KMS-11 (cell line): ENCODE results near the gene LRP10.

Source experiments
- H2AFZ ChIP-seq: fragments of 200-600 bp; sonication (generic); 2 replicates; pipeline ENCODE4 v1.6.1; 2016; ENCODE audit warnings: antibody characterized with exemption, mixed run types, low read depth
- H3K27ac ChIP-seq: fragments of 200-600 bp; sonication (generic); 2 replicates; pipeline ENCODE4 v1.6.1; 2016; ENCODE audit warnings: mild to moderate bottlenecking, mixed run types
- H3K27me3 ChIP-seq: fragments of 200-600 bp; sonication (generic); 2 replicates; pipeline ENCODE4 v1.6.1; 2017; ENCODE audit warnings: mild to moderate bottlenecking, low read depth, mixed run types, moderate library complexity; ENCODE audit not compliant: insufficient read depth
- H3K36me3 ChIP-seq: fragments of 200-600 bp; sonication (generic); 2 replicates; pipeline ENCODE4 v1.6.1; 2017; ENCODE audit warnings: mild to moderate bottlenecking, mixed run types; ENCODE audit not compliant: insufficient read depth
- H3K4me1 ChIP-seq: fragments of 200-600 bp; sonication (generic); 2 replicates; pipeline ENCODE4 v1.6.1; 2016; ENCODE audit warnings: mild to moderate bottlenecking, low read depth, mixed run types; ENCODE audit not compliant: poor library complexity, severe bottlenecking
- H3K4me2 ChIP-seq: fragments of 200-600 bp; sonication (generic); 2 replicates; pipeline ENCODE4 v1.7.0; 2016; ENCODE audit warnings: mild to moderate bottlenecking, mixed run types
- H3K4me3 ChIP-seq: fragments of 200-600 bp; sonication (generic); IDR thresholded peaks from 2 replicates; pipeline ENCODE4 v1.6.1; 2017; ENCODE audit warnings: low read depth, low read length, mixed read lengths; ENCODE audit not compliant: insufficient read depth
- H3K79me2 ChIP-seq: fragments of 200-600 bp; sonication (generic); 2 replicates; pipeline ENCODE4 v1.6.1; 2016; ENCODE audit warnings: low read depth, mixed run types; ENCODE audit not compliant: insufficient read depth
- H3K9ac ChIP-seq: fragments of 200-600 bp; sonication (generic); 2 replicates; pipeline ENCODE4 v1.6.1; 2016; ENCODE audit warnings: mild to moderate bottlenecking, mixed run types
- H4K20me1 ChIP-seq: fragments of 200-600 bp; sonication (generic); 2 replicates; pipeline ENCODE4 v1.6.1; 2016; ENCODE audit warnings: mild to moderate bottlenecking, mixed run types; ENCODE audit not compliant: insufficient read depth
- CTCF ChIP-seq: fragments of 200-600 bp; sonication (generic); conservative IDR thresholded peaks from 2 replicates; pipeline ENCODE4 v1.6.1; 2017; ENCODE audit warnings: low read depth, mild to moderate bottlenecking, antibody characterized with exemption, low read length, moderate library complexity, mixed read lengths

LRP10 gene

DNA sequence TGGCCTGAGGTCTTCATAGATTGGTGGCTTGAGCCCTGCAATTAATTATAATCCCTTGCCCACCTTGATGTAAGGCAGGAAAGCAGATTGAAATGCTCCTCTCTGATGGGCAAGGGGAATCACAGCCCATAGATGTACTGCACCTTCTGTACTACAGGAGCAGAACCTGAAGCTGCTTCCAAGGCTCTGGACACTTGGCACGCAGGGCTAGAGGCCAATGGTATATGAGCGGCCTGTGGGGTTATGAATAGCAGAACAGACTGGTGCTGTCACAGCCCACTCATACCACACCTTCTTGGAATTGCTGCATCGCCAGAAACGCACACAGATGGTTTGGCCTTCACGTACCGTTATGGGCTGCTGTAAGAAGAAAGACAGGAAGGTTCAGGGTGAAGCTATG is 49.2 kb downstream of the LRP10 start:
- H3K4me2 ChIP-seq = no peak overlapping the region
- H3K79me2 ChIP-seq = peaks cover 27% of the 10 kb centered on the region
- H3K36me3 ChIP-seq = no peaks in the 10 kb centered on the region
- no peak overlapping the region for H3K9ac ChIP-seq
- peaks cover 28% of the 10 kb centered on the region for H3K4me1 ChIP-seq
- TF ChIP-seq CTCF = no peak
- no peak overlapping the region for H2AFZ ChIP-seq
- H3K27ac ChIP-seq = no peak overlapping the region
- no peak overlapping the region for H3K4me3 ChIP-seq
- no peaks in the 10 kb centered on the region for H4K20me1 ChIP-seq
- no peaks in the 10 kb centered on the region for H3K27me3 ChIP-seq

DNA sequence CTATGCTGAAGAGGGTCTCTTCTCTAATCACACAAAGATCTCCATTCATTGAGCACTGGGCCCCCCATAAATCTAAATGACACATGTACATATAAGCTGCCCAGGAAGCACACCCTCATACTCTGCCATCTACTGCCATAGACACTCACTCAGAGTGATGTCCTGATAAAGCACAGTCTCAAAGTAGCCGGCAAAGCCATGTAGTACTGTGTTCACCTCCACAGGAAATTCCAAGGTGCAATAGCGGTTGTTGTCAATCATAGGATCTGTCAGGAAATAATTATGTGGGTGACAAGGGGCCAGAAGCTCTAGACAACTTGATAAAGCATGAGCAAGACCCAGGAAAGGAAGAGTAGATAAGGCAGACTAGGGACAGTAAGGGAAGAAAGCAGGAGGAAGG is 50.8 kb downstream of the LRP10 start:
- Histone ChIP-seq H3K79me2 (peaks cover 11% of the 10 kb centered on the region), H4K20me1 (no peaks in the 10 kb centered on the region), H3K4me3 (no peak overlapping the region), H3K36me3 (no peaks in the 10 kb centered on the region), H3K9ac (no peak overlapping the region), H3K4me1 (peaks cover 14% of the 10 kb centered on the region), H2AFZ (no peak overlapping the region), H3K4me2 (no peak overlapping the region), H3K27ac (no peak overlapping the region), H3K27me3 (no peaks in the 10 kb centered on the region)
- no peak for TF ChIP-seq CTCF

- Histone ChIP-seq H3K27ac (no peak overlapping the region), H3K36me3 (no peaks in the 10 kb centered on the region), H4K20me1 (no peaks in the 10 kb centered on the region), H3K79me2 (peaks cover 12% of the 10 kb centered on the region; the same call in 1 of the 2 replicates), H3K4me2 (no peak overlapping the region), H3K4me3 (no peak overlapping the region), H3K9ac (no peak overlapping the region), H3K27me3 (no peaks in the 10 kb centered on the region), H2AFZ (no peak overlapping the region), H3K4me1 (peaks cover 17% of the 10 kb centered on the region)
- no peak for TF ChIP-seq CTCF
These were observed 52.2 kb downstream of the LRP10 start for GRCh38 chr14:22923746-22924145.

- TF ChIP-seq CTCF = no peak
- no peak overlapping the region for H3K4me2 ChIP-seq
- no peaks in the 10 kb centered on the region for H3K36me3 ChIP-seq
- H3K9ac ChIP-seq = no peak overlapping the region
- peaks cover 7% of the 10 kb centered on the region for H3K4me1 ChIP-seq
- no peaks in the 10 kb centered on the region for H3K27me3 ChIP-seq
- no peaks in the 10 kb centered on the region for H4K20me1 ChIP-seq
- peaks cover 15% of the 10 kb centered on the region; the same call in 1 of the 2 replicates for H3K79me2 ChIP-seq
- no peak overlapping the region for H3K27ac ChIP-seq
- H2AFZ ChIP-seq = no peak overlapping the region
- H3K4me3 ChIP-seq = no peak overlapping the region
These were observed 54.0 kb downstream of the LRP10 start for GRCh38 chr14:22925513-22925912.
